Right cardiac atrium (tissue), 5 donors: ENCODE measurements around the gene ST7L. TPM values are rescaled to one million over a fixed set of nuclear protein-coding genes. Genes with fewer than 3 reads are reported as not detected.

Experiments used
- ATAC-seq, 2 donors: fragments of 200-7000 bp; cut with Tn5 transposase; one replicate each; pipeline versions ENCODE4 v1.8.0 to v1.9.1; 2020; ENCODE audit warnings: moderate library complexity in 2 of 2, mild to moderate bottlenecking in 1 of 2
- DNase-seq, 3 donors: peaks; one replicate each; pipeline ENCODE4 v3.0.0-alpha.2; 2020
- H3K27ac ChIP-seq: one replicate; pipeline ENCODE4 v1.5.1; 2013; ENCODE audit warnings: mild to moderate bottlenecking, low read length, control low read depth, moderate library complexity
- H3K27me3 ChIP-seq: one replicate; pipeline ENCODE4 v1.6.1; 2013; ENCODE audit not compliant: control insufficient read depth, insufficient read depth
- H3K4me1 ChIP-seq: one replicate; pipeline ENCODE4 v1.6.1; 2013; ENCODE audit warnings: low read length; ENCODE audit not compliant: control insufficient read depth, insufficient read depth
- H3K4me3 ChIP-seq: one replicate; pipeline ENCODE4 v1.5.1; 2013; ENCODE audit warnings: low read length, control low read depth
- H3K9me3 ChIP-seq: one replicate; pipeline ENCODE4 v1.6.1; 2013; ENCODE audit warnings: low read length; ENCODE audit not compliant: control insufficient read depth
- WGBS: extraction: QIAGEN DNeasy Blood & Tissue Kit; methylation state at CpG from one replicate; pipeline ENCODE4 v1.1.7; 2013; 5-methylcytosine and 5-hydroxymethylcytosine counted together
- intact Hi-C, 4 donors: fragments of 100-400 bp; cut with DNase I; formaldehyde crosslinking; loops; one replicate each; pipeline versions ENCODE4 v1.11.0 to v1.14.0; 2022 to 2023
- polyA plus RNA-seq: library from polyadenylated mRNA; stranded (reverse); fragments of 200-250 nt; gene quantifications from one replicate; pipeline ENCODE4 v1.2.3, GENCODE V29; 2013
- total RNA-seq, 4 donors: library from RNA; stranded (reverse); fragmentation: NEBNext Ultra II Directional; extraction: Animal tissue kit (Norgen Biotek cat#: 25700); gene quantifications; one replicate each; pipeline ENCODE4 v1.2.1, GENCODE V29; 2021
- donor health status: healthy with polysubstance abuse.
- donor health status: DM: no; HTN: yes; CAD: no.
- donor health status: DM: no; HTN: no; CAD: no.
- donor health status: DM: no; HTN: yes; CAD: no; lungs with severe emphysema.
- donor health status: DM: yes; HTN: yes; CAD: no.

Gene ST7L
- total and polyA plus RNA-seq, 5 donors: 7.2 to 18.9 (median 15.9) TPM

- H3K4me3 ChIP-seq: no peak overlapping the region
- DNase-seq (no peak), ATAC-seq (no peak)
- no peak overlapping the region for H3K27ac ChIP-seq
- no peaks in the 10 kb centered on the region for H3K4me1 ChIP-seq
- no peaks in the 10 kb centered on the region for H3K27me3 ChIP-seq
- intact Hi-C loops: no loop called here
- H3K9me3 ChIP-seq: no peaks in the 10 kb centered on the region
These were observed 37.3 kb downstream of the ST7L start for GRCh38 chr1:112581586-112582192.

GRCh38 chr1:112579801-112580510, 39.0 kb downstream of the ST7L start:
- DNase-seq (no peak), ATAC-seq (no peak)
- H3K27me3 ChIP-seq: no peaks in the 10 kb centered on the region
- no peaks in the 10 kb centered on the region for H3K9me3 ChIP-seq
- intact Hi-C loops: no loop called here
- 85% methylated on average over 5 of the region's 5 CpGs for WGBS
- no peak overlapping the region for H3K4me3 ChIP-seq
- H3K4me1 ChIP-seq: no peaks in the 10 kb centered on the region
- H3K27ac ChIP-seq: no peak overlapping the region

- intact Hi-C loops: no loop called here
- ATAC-seq (no peak), DNase-seq (no peak)
- no peak overlapping the region for H3K27ac ChIP-seq
- H3K4me1 ChIP-seq: no peaks in the 10 kb centered on the region
- no peaks in the 10 kb centered on the region for H3K9me3 ChIP-seq
- H3K4me3 ChIP-seq: no peak overlapping the region
- H3K27me3 ChIP-seq: no peaks in the 10 kb centered on the region
- WGBS: 99% methylated on average over 3 of the region's 3 CpGs
These were observed 42.7 kb downstream of the ST7L start for GRCh38 chr1:112576240-112576639.

GRCh38 chr1:112575154-112575804, 43.7 kb downstream of the ST7L start:
- 93% methylated on average over 8 of the region's 8 CpGs for WGBS
- intact Hi-C loops: no loop called here
- H3K4me1 ChIP-seq: no peaks in the 10 kb centered on the region
- H3K27me3 ChIP-seq: no peaks in the 10 kb centered on the region
- ATAC-seq: no peak
- no peak overlapping the region for H3K27ac ChIP-seq
- H3K4me3 ChIP-seq: no peak overlapping the region
- no peaks in the 10 kb centered on the region for H3K9me3 ChIP-seq
- DNase-seq: no peak

GRCh38 chr1:112565800-112566199, 53.1 kb downstream of the ST7L start:
- Histone ChIP-seq H3K27ac (no peak overlapping the region), H3K27me3 (no peaks in the 10 kb centered on the region), H3K4me3 (no peak overlapping the region), H3K9me3 (no peaks in the 10 kb centered on the region), H3K4me1 (no peaks in the 10 kb centered on the region)
- intact Hi-C loops: no loop called here
- DNase-seq (no peak), ATAC-seq (no peak)
- WGBS: 94% methylated on average over 1 of the region's 1 CpG

- Histone ChIP-seq H3K9me3 (no peaks in the 10 kb centered on the region), H3K4me3 (no peak overlapping the region), H3K27me3 (no peaks in the 10 kb centered on the region), H3K4me1 (no peaks in the 10 kb centered on the region), H3K27ac (no peak overlapping the region)
- DNase-seq (no peak), ATAC-seq (no peak)
- WGBS: 96% methylated on average over 1 of the region's 1 CpG
- intact Hi-C loops: no loop called here
These were observed 54.9 kb downstream of the ST7L start for GRCh38 chr1:112564081-112564480.

- H3K27me3 ChIP-seq: no peaks in the 10 kb centered on the region
- no peak for ATAC-seq
- no peak overlapping the region for H3K27ac ChIP-seq
- no peaks in the 10 kb centered on the region for H3K4me1 ChIP-seq
- H3K9me3 ChIP-seq: no peaks in the 10 kb centered on the region
- H3K4me3 ChIP-seq: no peak overlapping the region
- intact Hi-C loops: no loop called here
- no peak for DNase-seq
These were observed 55.6 kb downstream of the ST7L start for GRCh38 chr1:112563341-112563740.

GRCh38 chr1:112558634-112559033, 60.3 kb downstream of the ST7L start:
- H3K9me3 ChIP-seq: no peaks in the 10 kb centered on the region
- H3K27me3 ChIP-seq: no peaks in the 10 kb centered on the region
- no peaks in the 10 kb centered on the region for H3K4me1 ChIP-seq
- H3K4me3 ChIP-seq: no peak overlapping the region
- ATAC-seq (no peak), DNase-seq (no peak)
- intact Hi-C loops: no loop called here
- WGBS: 92% methylated on average over 3 of the region's 3 CpGs
- no peak overlapping the region for H3K27ac ChIP-seq

- Histone ChIP-seq H3K27ac (no peak overlapping the region), H3K4me1 (no peaks in the 10 kb centered on the region), H3K9me3 (no peaks in the 10 kb centered on the region), H3K4me3 (no peak overlapping the region), H3K27me3 (no peaks in the 10 kb centered on the region)
- ATAC-seq (no peak), DNase-seq (no peak)
- WGBS: 89% methylated on average over 1 of the region's 1 CpG
- intact Hi-C loops: no loop called here
These were observed 61.6 kb downstream of the ST7L start for GRCh38 chr1:112557385-112557784.

- intact Hi-C loops: no loop called here
These were observed 64.5 kb downstream of the ST7L start for GRCh38 chr1:112554411-112554810.

GRCh38 chr1:112549590-112549989, 69.4 kb downstream of the ST7L start:
- 86% methylated on average over 2 of the region's 2 CpGs for WGBS

More at GRCh38 chr1:112554411-112554810, 64.5 kb downstream of the ST7L start:
- Histone ChIP-seq H3K27ac (no peak overlapping the region), H3K9me3 (no peaks in the 10 kb centered on the region), H3K4me3 (no peak overlapping the region), H3K27me3 (no peaks in the 10 kb centered on the region), H3K4me1 (no peaks in the 10 kb centered on the region)
- ATAC-seq (no peak), DNase-seq (no peak)

More at GRCh38 chr1:112549590-112549989, 69.4 kb downstream of the ST7L start:
- Histone ChIP-seq H3K27ac (no peak overlapping the region), H3K27me3 (no peaks in the 10 kb centered on the region), H3K4me3 (no peak overlapping the region), H3K9me3 (no peaks in the 10 kb centered on the region), H3K4me1 (peaks cover 1% of the 10 kb centered on the region)
- intact Hi-C loops: no loop called here
- DNase-seq (no peak), ATAC-seq (no peak)
